ENCODE results near the gene IKBKG.

DNA sequence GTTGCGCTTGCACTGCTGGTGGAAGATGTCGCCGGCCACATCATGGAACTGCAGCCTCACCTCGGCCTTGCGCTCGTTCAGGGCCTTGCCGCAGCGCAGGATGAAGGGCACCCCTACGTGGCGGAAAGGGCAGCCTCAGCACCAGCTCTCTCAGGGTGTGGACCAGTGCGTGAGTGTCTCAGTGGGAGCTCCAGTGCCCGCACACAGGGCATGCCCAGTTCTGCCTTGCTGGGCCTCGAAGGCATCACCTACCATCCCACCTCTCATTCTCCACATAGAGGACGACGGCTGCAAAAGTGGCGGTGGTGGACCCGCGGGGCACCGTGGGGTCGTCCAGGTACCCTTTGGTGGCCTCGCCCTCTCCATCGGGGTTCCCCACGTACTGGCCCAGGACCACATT lies 14.7 kb upstream of the IKBKG start:
- TF ChIP-seq, protein P1, sequence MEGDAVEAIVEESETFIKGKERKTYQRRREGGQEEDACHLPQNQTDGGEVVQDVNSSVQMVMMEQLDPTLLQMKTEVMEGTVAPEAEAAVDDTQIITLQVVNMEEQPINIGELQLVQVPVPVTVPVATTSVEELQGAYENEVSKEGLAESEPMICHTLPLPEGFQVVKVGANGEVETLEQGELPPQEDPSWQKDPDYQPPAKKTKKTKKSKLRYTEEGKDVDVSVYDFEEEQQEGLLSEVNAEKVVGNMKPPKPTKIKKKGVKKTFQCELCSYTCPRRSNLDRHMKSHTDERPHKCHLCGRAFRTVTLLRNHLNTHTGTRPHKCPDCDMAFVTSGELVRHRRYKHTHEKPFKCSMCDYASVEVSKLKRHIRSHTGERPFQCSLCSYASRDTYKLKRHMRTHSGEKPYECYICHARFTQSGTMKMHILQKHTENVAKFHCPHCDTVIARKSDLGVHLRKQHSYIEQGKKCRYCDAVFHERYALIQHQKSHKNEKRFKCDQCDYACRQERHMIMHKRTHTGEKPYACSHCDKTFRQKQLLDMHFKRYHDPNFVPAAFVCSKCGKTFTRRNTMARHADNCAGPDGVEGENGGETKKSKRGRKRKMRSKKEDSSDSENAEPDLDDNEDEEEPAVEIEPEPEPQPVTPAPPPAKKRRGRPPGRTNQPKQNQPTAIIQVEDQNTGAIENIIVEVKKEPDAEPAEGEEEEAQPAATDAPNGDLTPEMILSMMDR (conservative IDR thresholded peaks at IDR 0.05; ENCODE audit: low read length): no peak
- no peak for TF ChIP-seq EZH2phosphoT487 (IDR thresholded peaks at IDR 0.05; ENCODE audit: borderline replicate concordance, low read depth, low read length)

Measured in OCI-LY7 (cell line).